DMS79 (cell line): Measurements from ENCODE around the gene COL25A1.
"Not testable (repeated sequence)": the region's sequence is repeated elsewhere in the genome, so short reads cannot be mapped to it uniquely, and the experiment has no call there.

Experiments used
- DNase-seq: peaks from one replicate; lab custom pipeline; 2025; lab: John Stamatoyannopoulos, UW

COL25A1 gene

DNA sequence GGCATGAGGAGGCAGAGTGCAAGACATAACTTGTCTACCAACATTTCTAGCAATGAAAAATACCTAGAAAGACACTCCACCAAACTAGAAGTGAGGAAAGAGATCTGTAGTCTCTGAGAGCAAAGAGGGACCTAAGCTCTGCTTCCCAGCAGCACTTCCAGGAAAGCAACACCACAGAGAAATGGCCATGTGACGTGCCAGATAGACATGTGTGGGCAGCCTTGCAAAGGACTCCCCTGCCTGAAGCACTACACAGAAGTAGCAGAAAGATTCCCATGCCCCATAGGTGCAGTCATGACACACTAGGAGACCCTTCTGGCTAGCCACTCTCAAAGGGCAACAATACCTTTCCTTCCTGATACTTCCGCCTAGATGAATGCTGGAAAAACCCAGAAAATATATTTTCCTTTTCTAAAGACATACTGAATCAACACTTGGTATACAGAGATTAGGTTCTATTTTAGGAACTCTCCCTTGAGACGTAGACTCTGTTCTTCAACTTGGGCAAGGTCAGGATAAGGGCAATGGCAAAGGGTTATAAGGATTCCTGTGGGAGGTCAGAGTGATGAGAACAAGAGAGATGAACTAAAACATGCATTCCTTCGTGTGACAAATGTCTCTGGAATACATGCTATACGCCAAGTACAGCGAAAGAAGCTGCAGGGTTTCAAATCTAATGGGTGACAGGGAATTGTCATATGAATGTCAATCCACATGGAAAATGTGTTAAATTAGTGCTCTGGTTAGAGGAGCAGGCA is 352.1 kb downstream of the COL25A1 start:
- DNase-seq, result no peak

DNA sequence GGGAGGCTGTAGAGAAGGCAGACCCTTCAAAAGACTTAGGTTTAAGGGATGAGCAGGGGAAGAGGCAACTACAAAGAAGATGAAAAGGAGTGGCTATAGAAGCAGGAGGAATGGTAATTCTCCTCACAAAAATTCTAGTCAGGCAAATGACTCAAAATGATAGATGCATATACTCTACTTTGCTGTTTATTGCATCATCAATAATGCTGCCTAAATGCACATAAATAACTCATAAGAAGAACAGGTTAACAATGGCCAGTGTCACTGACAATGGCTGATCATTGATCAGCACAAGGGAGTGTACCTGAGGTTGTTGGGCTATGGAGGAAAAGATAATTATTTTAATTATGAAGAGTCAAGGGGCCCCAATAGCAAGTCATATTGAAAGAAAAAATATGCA is 354.9 kb downstream of the COL25A1 start:
- DNase-seq, result no peak

DNA sequence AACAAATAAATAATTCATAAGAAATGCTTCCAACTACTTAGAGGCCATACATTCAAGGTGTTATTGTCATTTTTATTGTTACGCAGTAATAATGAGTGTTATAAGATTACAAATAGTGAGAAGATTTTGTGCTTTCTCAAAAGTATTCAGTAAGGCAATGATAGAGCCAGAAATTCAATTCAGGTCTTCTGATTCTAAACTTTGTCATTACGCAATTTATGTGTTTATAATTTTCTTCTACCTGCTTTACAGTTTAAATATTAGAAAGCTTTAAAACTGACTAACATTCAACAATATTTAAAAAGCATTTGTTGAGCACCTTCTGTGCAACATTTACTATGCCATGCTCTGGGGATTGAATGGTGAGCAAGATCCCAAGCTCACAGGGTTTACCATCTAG is 356.2 kb downstream of the COL25A1 start:
- no peak for DNase-seq

DNA sequence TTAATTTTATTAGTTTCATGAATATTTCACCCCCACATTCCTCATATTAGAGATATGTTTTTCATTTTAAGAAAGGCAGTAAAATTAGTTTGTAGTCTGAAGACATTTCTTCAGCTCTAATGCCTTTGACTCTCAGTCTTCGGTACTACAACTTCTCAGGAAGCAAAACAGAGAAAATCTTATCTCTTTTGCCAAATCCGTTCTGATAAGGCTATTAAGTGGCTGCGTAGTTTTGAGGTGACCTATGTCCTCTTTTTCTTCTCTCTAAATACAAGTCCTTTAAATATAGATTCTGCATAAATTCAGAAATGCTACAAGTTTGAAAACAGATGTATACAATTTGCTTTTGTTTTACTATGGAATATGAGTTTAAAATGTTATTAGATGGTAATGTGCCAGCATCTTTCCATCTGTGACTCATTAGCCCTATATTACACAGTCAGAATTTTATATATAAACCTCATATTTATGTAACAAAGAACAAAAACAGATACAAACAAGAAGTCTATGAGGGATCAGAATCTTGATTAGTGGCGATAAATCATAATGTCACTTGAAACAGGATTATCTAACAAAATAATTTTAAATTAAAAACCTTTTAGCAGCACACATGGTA is 358.4 kb downstream of the COL25A1 start:
- DNase-seq, result no peak

DNA sequence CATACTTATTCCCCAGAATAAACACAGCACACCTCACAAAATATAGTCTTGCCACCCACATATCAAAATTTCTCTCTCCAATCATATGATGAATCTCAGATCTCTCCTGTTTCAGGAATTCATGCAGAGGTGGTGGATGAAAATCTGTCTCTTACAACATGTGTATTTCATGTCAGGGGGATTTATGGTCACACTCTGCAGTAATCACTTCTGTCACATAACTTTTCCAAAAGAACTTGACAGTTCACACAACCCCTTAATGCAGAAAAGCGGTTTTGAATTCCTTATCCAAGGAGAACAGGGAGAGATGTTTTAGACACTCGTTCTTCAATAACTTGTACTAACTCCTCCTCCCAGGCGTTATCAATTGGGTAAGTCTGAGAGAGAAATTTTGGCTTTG is 359.1 kb downstream of the COL25A1 start:
- no peak for DNase-seq

DNA sequence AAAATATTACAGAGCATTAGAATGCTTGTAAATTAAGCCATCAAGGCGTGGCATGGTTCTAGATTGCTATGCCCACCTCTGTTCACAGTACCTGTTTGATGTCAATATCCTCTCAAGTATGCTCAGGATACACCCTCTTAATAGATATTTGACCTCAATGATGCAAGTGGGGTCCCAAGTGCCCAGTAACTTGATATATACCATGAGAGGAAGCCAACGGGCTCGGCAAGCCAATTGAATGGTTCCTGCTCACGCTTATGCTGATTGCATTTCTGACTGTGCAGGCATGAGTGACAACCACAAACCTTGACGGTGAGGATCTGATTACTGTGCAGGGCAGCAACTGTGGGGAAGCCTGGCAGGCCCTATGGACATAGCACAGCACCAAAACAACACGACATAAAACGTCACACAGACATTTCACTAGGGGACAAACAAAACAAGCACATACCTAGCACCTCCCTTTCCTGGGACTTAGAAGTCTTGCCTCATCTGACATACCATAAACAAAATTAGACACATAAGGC is 360.5 kb downstream of the COL25A1 start:
- no peak for DNase-seq

DNA sequence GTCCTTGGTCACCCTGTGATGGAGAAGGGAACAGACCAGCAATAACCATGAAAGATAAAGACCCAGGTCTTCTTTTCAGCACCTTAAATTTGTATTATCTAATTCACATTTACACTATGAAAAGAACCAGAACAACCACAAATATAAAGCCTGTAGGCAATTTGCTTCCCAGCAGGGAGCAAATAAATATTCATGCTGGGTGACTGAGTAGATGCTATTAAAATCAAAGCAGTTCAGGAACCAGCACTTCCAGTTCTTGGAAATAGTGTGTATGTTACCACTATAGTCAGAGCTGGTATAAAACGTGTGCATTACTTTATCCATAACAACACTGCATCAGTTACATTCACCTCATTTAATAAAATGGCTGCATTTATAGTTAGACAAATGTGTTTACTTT is 361.8 kb downstream of the COL25A1 start:
- DNase-seq, result no peak

DNA sequence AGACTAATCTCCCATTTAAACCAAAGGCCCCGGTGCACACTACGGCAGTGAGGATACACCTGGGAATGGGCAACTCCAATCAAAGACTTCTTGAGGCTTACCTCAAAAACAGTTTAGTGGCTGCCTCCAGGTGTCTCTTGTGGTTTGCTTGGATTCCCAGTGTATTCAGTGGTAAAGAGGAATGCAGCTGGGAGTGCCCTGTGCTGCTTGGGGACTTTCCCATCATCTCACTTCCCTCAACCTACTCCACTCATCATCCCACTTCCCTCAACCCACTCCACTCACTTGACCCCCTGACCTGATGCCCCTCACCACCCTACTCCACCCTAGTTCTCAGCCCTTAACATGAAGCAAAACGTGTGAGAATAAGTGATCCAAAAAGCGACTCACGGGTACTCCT is 362.3 kb downstream of the COL25A1 start:
- DNase-seq, result no peak

DNA sequence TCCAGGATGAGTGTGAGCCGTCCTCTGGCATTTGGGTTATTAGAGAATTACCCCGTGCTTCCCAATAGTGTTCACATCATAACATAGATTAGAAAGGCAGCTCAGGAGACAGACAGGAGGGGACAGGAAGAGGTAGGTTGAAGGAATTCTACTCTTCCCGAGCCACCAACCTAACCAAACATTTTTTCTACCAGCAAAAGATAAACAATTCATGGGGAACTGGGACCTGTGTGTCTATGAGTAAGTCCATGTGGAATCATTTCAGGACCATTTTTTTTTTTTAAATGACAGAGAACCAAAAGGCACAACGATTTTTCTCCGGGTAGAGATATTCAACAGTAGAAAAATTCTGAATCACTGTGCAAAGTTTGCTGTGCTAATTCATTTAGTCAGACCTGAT is 365.4 kb downstream of the COL25A1 start:
- DNase-seq, result no peak

DNA sequence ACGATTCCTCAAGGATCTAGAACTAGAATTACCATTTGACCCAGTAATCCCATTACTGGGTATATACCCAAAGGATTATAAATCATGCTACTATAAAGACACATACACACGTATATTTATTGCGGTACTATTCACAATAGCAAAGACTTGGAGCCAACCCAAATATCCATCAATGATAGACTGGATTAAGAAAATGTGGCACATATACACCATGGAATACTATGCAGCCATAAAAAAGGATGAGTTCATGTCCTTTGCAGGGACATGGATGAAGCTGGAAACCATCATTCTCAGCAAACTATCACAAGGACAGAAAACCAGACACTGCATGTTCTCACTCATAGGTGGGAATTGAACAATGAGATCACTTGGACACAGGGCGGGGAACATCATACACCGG is 368.5 kb downstream of the COL25A1 start:
- DNase-seq, result not testable (repeated sequence)

DNA sequence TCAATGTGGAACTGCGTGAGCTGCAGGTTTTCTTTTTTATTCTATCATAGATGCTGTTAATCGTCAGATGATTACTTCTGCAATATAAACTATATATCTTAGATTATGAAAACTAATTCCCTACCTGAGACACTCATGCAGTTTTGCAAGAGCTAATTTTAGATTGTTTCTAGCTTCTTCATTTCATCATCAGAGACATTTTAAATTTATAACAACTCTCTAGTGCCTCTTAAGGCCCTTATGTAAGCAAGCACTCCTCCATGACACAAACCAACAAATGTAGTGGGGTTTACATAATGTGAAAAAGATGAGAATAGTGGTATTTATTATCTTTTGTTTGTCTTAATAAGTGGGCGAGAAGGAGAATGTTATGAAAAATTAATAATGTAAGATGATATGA is 369.4 kb downstream of the COL25A1 start:
- DNase-seq, result no peak

DNA sequence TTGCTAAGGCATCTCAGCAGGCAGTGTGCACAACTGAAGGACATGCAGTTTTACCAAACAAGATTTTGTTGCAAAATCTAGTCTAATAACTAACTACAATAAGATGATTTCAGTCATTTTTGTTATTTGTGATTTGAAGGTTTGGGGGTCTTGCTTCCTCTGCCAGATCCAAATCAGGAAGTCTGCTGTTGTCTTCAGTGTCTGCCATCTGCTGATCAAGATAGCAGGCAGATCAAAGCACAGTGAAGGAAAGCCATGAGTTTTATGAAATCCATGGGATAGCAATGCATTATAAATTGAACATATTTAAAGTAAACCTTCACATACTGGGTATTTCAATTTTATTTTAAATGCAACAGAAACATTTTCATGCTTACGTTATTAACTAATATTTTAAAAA is 370.5 kb downstream of the COL25A1 start:
- DNase-seq, result no peak

DNA sequence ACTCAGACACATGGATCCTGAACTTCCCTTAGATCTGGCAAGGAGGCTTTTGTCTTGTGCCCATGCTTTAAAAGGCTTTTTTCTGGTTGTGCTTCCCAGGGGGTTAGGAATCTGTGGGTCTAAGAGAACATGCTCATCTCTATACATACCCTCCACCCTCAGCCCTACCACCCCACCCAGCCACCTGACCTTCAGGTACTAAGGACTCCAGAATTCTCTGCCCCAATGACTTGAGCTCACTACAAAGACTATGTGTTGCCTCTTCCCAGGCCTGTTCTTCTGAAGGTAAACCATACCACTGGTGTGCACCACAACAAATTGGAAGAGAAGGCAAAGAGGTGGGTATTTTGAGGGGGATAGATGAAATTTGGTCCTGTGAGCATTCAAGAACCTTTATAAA is 372.3 kb downstream of the COL25A1 start:
- no peak for DNase-seq

DNA sequence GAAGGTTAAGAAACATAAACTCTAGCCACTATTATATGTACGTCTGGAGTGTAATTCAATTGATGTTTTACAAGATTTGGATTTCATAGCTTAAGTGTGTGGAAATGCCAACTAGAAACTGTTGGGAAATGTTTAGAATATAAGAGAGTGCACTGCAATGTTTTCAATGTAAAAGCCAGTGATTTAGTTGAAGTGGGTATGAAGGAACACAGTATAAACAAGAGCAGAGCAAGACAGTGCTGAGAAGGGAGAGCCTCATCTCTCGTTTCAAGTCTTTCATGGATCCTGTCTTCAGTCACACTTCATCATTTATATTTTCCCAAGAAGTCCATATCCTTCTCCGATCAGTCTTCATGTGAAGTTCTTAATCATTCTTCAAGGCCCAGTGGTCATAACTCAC is 375.7 kb downstream of the COL25A1 start:
- DNase-seq, result no peak

DNA sequence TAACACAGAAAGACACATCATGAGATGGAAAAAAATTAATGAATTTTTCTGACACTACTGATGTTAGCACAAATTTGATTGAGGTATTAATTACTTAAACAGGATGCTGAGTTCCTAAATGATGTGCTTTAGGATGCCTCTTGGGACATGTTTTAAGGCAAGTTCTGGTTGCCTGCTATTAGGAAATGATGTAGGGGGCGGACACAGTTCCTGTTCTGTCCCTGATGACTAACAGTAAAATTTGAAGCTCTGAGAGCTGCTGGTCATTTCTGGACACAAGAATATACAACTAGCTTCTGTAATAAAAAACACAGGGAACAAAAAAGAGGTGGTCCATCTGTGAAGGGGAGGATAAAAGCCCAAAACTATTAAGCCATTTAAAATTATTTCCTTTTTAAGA is 376.4 kb downstream of the COL25A1 start:
- DNase-seq, result no peak

DNA sequence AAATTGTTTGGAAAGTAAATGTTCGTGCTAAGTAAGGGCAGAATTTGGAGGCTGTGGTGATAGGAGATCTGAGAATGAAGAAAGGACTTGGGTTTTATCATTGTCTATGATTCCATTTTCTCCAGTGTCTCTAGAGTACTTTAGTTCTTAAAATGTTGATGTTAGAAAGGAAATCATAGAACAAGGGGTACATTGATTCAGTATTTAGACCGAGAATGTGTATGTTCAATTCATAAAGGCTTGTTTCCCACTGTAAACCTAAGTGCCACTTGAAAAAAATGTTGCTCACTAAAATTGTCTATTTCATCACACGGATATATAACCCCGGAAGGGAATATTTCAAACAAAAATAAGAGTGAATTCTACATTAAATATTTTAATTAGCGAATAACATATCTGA is 380.3 kb downstream of the COL25A1 start:
- no peak for DNase-seq

DNA sequence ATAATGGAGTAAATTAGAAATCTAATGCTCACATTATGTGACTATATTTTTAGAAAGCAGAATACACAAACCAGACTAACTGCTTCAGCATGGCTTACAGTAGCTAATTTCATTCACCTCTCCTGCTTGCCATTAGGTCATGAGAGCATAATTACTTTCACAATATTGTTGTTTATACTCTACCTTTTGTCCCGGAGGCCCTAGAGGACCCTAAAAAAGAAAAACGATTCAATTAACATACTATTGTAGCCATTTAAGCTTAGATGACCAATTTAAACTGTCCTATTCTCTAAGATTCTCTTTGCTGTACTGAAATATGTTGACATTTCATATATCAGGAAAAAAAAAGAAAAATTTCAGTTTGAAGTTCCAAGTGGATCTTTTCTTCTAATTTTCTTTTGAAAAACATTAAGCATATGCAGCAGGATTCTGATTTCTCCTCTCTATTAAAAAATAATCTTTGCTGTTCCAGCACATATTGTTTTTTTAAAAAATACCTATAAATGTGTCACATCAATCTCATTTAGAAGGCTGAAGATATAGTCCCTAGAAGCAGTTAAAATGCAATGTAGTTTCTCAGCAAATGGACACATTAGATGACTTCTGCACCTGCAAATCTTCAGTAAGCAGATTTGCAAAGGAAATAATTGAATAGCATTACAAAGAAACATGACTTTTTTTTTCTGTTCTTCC is 381.9 kb downstream of the COL25A1 start:
- DNase-seq, result no peak

DNA sequence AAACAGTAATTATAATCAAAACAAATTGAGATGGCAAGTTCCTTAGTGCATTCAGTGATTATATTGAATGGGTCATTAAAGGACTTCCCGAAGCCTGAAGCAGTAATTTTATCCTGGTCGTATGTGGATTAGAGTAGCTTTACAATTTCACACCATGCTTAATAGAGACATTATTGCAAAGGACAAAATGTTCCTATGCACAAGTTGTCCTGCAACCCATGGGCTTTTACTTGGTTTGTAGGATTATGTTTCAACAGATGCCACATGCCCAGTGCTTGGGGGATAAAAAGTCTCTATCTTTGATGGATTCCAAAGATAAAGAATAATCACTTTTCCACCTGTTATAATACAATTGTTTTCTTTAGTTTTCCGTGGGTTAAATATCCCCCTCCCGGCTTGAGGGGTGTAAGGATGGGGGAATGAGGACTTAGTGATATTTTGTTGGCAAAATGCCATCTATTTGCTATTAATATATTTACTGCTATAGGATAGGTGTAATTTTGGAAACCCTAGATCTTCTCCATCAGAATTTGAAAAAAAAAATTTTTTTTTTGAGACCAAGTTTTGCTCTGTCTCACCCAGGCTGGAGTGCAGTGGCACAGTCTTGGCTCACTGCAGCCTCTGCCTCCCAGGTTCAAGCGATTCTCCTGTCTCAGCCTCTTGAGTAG is 383.1 kb downstream of the COL25A1 start:
- no peak for DNase-seq

DNA sequence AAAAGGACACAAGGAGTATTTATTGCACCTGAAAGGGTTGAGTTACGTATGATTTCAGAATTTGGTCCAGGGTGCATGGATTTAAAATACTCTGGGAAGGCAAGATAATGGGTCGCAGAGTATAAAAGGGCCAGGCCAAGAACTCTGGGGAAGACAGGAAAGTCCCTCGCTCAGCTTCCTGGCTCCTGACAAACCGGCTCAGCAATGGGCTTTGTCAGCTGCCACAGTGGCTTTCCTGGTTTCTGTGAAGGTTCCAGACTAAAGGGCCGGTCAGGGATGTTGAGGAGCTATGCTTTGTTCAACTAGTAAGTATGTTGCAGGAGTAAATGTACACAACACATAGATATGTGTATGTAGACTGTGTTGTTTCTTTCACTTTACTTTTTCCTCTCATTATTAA is 385.2 kb downstream of the COL25A1 start:
- DNase-seq, result no peak

DNA sequence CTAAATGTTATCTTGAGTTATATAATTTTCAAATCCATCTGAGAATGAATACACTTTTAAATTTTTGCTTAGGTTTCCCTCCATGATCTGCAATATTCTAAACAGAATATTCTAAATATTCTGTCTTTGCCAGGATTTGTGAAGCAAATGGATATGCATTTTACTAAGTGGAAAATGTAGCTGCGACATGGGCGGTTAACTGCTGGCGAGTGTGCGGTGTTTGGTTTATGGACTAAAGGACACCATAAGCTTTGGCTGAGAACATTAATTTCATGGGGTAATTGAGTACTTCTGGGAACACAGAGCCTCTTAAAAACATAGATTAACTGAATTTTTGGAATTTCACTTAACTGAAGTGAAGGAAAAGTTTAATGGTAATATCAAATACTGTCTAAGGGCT is 385.8 kb downstream of the COL25A1 start:
- no peak for DNase-seq

DNA sequence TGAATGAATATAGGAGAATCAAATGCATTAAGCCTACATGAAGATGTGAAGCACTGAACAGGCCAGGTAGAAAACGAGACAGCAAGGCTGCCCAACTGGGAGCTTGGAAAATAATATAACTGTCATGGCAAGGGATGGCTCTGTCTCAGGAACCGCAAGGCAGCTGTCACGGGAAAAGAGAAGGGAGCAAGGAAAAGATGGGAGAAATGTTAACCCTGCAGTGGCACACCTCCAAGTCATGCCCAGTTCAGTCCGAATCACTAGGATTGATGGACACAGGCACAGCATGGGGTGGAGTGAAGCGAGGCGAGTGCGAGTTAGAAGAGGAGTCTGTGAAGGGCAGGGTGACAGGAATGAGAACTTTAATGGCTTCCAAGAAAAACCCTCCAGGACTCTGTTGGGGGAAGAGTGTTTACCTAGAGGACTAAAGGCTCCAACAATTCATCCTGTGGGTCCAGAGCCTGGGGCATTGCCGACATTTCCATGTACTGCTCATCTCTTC is 395.5 kb downstream of the COL25A1 start:
- DNase-seq, result no peak

DNA sequence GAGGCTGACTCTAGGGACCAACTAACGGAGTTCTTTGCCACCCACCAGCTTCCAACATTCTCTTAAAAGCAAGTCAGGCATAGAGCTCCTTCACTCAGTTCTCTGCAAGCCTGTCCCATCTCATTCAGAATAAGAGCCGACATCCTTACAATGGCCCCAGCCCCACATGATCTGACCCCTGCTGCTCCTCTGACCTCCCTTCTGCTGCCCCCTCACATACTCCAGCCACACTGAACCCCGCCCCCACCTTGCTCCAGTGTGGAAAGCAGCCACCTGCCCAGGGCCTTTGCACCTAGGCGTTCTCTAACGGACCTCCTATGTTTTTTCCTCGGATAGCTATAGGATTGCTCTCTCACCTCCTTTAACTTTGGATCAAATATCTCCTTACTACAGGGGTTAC is 396.5 kb downstream of the COL25A1 start:
- DNase-seq, result no peak
